Endothelial cell of umbilical vein (primary cell): ENCODE measurements around the gene CFAP68. TPM values are rescaled to one million over a fixed set of nuclear protein-coding genes. Genes with fewer than 3 reads are reported as not detected.
A peak's percentile ranks its signal among the peaks of the same experiment; 100 is the strongest.

Experiments used
- BruUV-seq: library from RNA; stranded (reverse); fragments of 400-500 nt; replicated peaks from 2 replicates; lab custom pipeline; 2021; lab: Mats Ljungman, UMichigan
- CTCF ChIA-PET: fragments of 300-600, 350-600 bp; sonication (Branson Sonifier 250); formaldehyde crosslinking; loops from one replicate; lab custom pipeline; 2021; ENCODE audit warnings: antibody characterized with exemption, inconsistent platforms; lab: Charles Lee
- POLR2A ChIA-PET: fragments of 300-600, 350-600 bp; sonication (Branson Sonifier 250); formaldehyde crosslinking; loops from one replicate; lab custom pipeline; 2021; ENCODE audit warnings: antibody characterized with exemption, inconsistent platforms; lab: Charles Lee
- DNase-seq: peaks from one replicate; pipeline ENCODE4 v3.0.0-alpha.2; 2011; ENCODE audit warnings: low read depth, low spot score
- FAIRE-seq: peaks from 2 replicates; lab custom pipeline; 2011; peaks lifted over from hg19 to GRCh38; lab: Jason Lieb, UNC
- H2AFZ ChIP-seq: 2 replicates; pipeline ENCODE4 v1.6.0; 2012; ENCODE audit warnings: low read depth, low read length, control low read depth, inconsistent platforms
- H3K27ac ChIP-seq: 2 replicates; pipeline ENCODE4 v1.5.1; 2011; ENCODE audit warnings: low read depth, mild to moderate bottlenecking, control low read depth, low read length, moderate library complexity; ENCODE audit not compliant: insufficient read depth
- H3K27me3 ChIP-seq, 2 experiments: 2 replicates each; pipeline versions ENCODE4 v1.6.0 to v1.6.1; 2011; ENCODE audit warnings: low read length in 2 of 2, mixed read lengths in 1 of 2; ENCODE audit not compliant: control insufficient read depth in 2 of 2, insufficient read depth in 2 of 2
- H3K36me3 ChIP-seq, 2 experiments: 2 replicates in 1 of 2; 3 replicates in 1 of 2; pipeline ENCODE4 v1.5.1; 2011; ENCODE audit warnings: low read length in 2 of 2, mild to moderate bottlenecking in 1 of 2, moderate library complexity in 1 of 2; ENCODE audit not compliant: control insufficient read depth in 2 of 2, insufficient read depth in 2 of 2; ENCODE audit errors: extremely low read depth in 1 of 2
- H3K4me1 ChIP-seq: 3 replicates; pipeline ENCODE4 v1.5.1; 2011; ENCODE audit warnings: mild to moderate bottlenecking, low read length; ENCODE audit not compliant: control insufficient read depth, insufficient read depth; ENCODE audit errors: extremely low read depth
- H3K4me2 ChIP-seq: 2 replicates; pipeline ENCODE4 v1.6.1; 2011; ENCODE audit warnings: low read length, control low read depth, mixed read lengths; ENCODE audit not compliant: insufficient read depth
- H3K4me3 ChIP-seq, 3 experiments: fragments of 200-600 bp in 1 of 3; sonication (generic), shearing (Covaris generic) in 1 of 3; replicated peaks in 1 of 3; 2 replicates each; pipeline ENCODE4 v1.5.1; 2011 to 2016; ENCODE audit warnings: control low read depth in 3 of 3, low read length in 3 of 3, mild to moderate bottlenecking in 2 of 3, inconsistent platforms in 1 of 3, low read depth in 1 of 3, moderate library complexity in 1 of 3; ENCODE audit not compliant: insufficient read depth in 1 of 3
- H3K79me2 ChIP-seq: 2 replicates; pipeline ENCODE4 v1.6.0; 2012; ENCODE audit warnings: low read length, inconsistent platforms; ENCODE audit not compliant: control insufficient read depth, insufficient read depth
- H3K9ac ChIP-seq: replicated peaks from 2 replicates; pipeline ENCODE3; 2011; ENCODE audit warnings: low read length, control low read depth; ENCODE audit not compliant: insufficient read depth; ENCODE audit errors: extremely low read depth
- H3K9me1 ChIP-seq: replicated peaks from 3 replicates; pipeline ENCODE4 v1.6.0; 2011; ENCODE audit warnings: mild to moderate bottlenecking, low read length; ENCODE audit not compliant: control insufficient read depth, insufficient read depth; ENCODE audit errors: extremely low read depth
- H3K9me3 ChIP-seq: replicated peaks from 2 replicates; pipeline ENCODE4 v1.5.1; 2012; ENCODE audit warnings: low read length, inconsistent platforms; ENCODE audit not compliant: control insufficient read depth, insufficient read depth
- H4K20me1 ChIP-seq: replicated peaks from 2 replicates; pipeline ENCODE3; 2011; ENCODE audit warnings: mild to moderate bottlenecking, low read length; ENCODE audit not compliant: control insufficient read depth, insufficient read depth; ENCODE audit errors: extremely low read depth
- FOS ChIP-seq: IDR thresholded peaks from 2 replicates; pipeline ENCODE4 v1.6.1; 2011; ENCODE audit warnings: mild to moderate bottlenecking, low read length, moderate library complexity, borderline replicate concordance; ENCODE audit not compliant: insufficient read depth
- MYC ChIP-seq: IDR thresholded peaks from one replicate; pipeline ENCODE4 v1.6.1; 2011; ENCODE audit warnings: mild to moderate bottlenecking, low read depth, low read length
- POLR2A ChIP-seq: IDR thresholded peaks from 2 replicates; pipeline ENCODE4 v1.6.1; 2012; ENCODE audit warnings: low read depth, mild to moderate bottlenecking, control low read depth, low read length
- POLR2AphosphoS5 ChIP-seq: IDR thresholded peaks from 2 replicates; pipeline ENCODE4 v1.6.1; 2012; ENCODE audit warnings: low read depth, mild to moderate bottlenecking, control low read depth, low read length, moderate library complexity; ENCODE audit not compliant: insufficient read depth
- dilution Hi-C: fragments of 300-500 bp; cut with MboI; formaldehyde crosslinking; loops from one replicate; pipeline ENCODE4 v1.15.0; 2019; ENCODE audit warnings: low sequenced_read_pairs; ENCODE audit not compliant: extremely low pct_ligation_motif_present
- intact Hi-C: fragments of 100-400 bp; cut with micrococcal nuclease; formaldehyde crosslinking; loops from one replicate; pipeline ENCODE4 v1.10.0; 2022
- polyA plus RNA-seq, 4 experiments: library from polyadenylated mRNA; depleted of rRNA in 3 of 4; stranded (reverse) in 3 of 4; unstranded in 1 of 4; fragments of >200 nt; gene quantifications; 2 replicates each; pipeline versions ENCODE4 v1.2.1 to v1.2.3, GENCODE V29; 2011 to 2012; ENCODE audit warnings: missing spikeins in 1 of 4
- total RNA-seq: library from RNA; stranded (reverse); gene quantifications from 2 replicates; pipeline ENCODE4 v1.2.3, GENCODE V29; 2021
- TF ChIP-seq, protein P1 (sequence below): IDR thresholded peaks from 2 replicates; pipeline ENCODE4 v1.6.1; 2011; ENCODE audit not compliant: insufficient read depth, insufficient read length

Gene CFAP68
- total and polyA plus RNA-seq, 2 donors (not counting 3 experiments of a cell fraction or from before 2014, with no cell fraction given): 7.4 to 10.6 TPM

DNA sequence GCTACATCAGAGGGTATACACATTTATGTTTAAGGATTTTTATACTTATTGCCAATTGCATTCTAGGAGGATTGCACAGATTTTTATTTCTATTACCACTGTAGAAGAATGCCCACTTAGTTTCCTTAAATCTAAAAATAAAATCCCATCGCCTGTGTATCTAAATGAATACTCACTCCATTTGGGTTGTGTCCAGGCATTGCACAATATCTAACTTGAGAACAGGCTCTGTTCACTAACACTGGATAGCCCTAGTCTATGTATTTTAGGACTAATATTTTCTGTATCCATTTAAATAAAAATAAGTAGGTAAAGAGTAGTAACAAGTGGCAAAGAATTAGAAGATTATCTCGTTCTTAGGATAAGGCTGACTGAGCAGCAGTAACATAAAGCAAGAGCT lies 43.5 kb downstream of the CFAP68 start:
- ChIA-PET CTCF (interaction anchor here (0.9 to 1.0 kb wide), 2 partner anchors 9 to 41 kb away, joined by 3 read pairs; no protein-coding TSS in a partner anchor), POLR2A (no interaction called here)
- H3K9ac ChIP-seq: peak overlapping the region; percentile 34
- no peaks in the 10 kb centered on the region for H3K9me3 ChIP-seq
- peak overlapping the region; percentile 59 for H3K27ac ChIP-seq
- no peak overlapping the region for H3K4me3 ChIP-seq
- H3K9me1 ChIP-seq: no peaks in the 10 kb centered on the region
- H3K36me3 ChIP-seq: no peaks in the 10 kb centered on the region
- intact Hi-C loops (no loop called here), dilution Hi-C loops (no loop called here)
- no TSS peak for BruUV-seq
- TF ChIP-seq, protein P1, sequence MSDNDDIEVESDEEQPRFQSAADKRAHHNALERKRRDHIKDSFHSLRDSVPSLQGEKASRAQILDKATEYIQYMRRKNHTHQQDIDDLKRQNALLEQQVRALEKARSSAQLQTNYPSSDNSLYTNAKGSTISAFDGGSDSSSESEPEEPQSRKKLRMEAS: no peak
- TF ChIP-seq MYC: no peak
- H3K4me1 ChIP-seq: peaks cover 28% of the 10 kb centered on the region
- no peak for FAIRE-seq
- H2AFZ ChIP-seq: peak overlapping the region; percentile 89
- H4K20me1 ChIP-seq: no peaks in the 10 kb centered on the region
- H3K27me3 ChIP-seq: no peaks in the 10 kb centered on the region
- peak overlapping the region; percentile 17 for H3K4me2 ChIP-seq
- DNase-seq: peak; percentile 44
- H3K79me2 ChIP-seq: no peaks in the 10 kb centered on the region

DNA sequence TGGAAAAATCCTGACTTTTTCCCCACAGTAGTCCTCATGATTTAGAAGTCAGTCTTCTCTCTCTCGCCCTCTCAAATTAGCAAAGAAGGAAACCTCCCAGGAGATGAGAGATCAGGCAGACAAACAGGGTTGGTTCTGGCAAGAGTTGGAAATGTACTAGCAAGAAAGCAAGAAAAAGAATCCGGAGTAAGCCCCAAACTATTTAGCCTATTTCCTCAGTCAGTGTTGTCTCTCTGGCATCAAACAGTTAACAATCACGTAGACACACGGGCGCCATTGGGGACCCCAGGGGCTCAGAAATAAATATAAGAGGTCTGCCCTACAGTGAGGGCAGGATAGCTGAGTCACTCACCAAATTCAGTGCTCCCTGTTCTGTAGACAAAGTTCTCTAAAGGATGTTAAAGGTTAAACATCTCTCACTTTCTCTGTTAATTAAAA lies 44.0 kb downstream of the CFAP68 start:
- intact Hi-C loops: no loop called here
- BruUV-seq: no TSS peak
- H2AFZ ChIP-seq: peak overlapping the region; percentile 89
- dilution Hi-C loops: no loop called here
- TF ChIP-seq FOS: no peak
- TF ChIP-seq, protein P1: no peak
- no peak for TF ChIP-seq POLR2AphosphoS5
- no peak for TF ChIP-seq POLR2A
- TF ChIP-seq MYC: no peak
- DNase-seq: peak; percentile 48
- H3K9me1 ChIP-seq: no peaks in the 10 kb centered on the region
- no peaks in the 10 kb centered on the region for H3K27me3 ChIP-seq
- no peaks in the 10 kb centered on the region for H3K36me3 ChIP-seq
- H3K9me3 ChIP-seq: no peaks in the 10 kb centered on the region
- H3K4me2 ChIP-seq: peak overlapping the region; percentile 17
- CTCF ChIA-PET: interaction anchor here (0.9 to 1.0 kb wide), 2 partner anchors 9 to 42 kb away, joined by 3 read pairs; no protein-coding TSS in a partner anchor
- H3K4me1 ChIP-seq: peaks cover 28% of the 10 kb centered on the region
- POLR2A ChIA-PET: no interaction called here
- peak; percentile 18 for FAIRE-seq
- peak overlapping the region; percentile 59 for H3K27ac ChIP-seq
- no peaks in the 10 kb centered on the region for H4K20me1 ChIP-seq
- no peak overlapping the region for H3K4me3 ChIP-seq
- peak overlapping the region; percentile 34 for H3K9ac ChIP-seq
- no peaks in the 10 kb centered on the region for H3K79me2 ChIP-seq
